Cardiac fibroblast (primary cell): ENCODE results near the gene THBD.

Experiments used
- DNase-seq, 2 donors: peaks; one replicate each; pipeline versions ENCODE4 v3.0.0 to v3.0.0-alpha.2; 2010; ENCODE audit warnings: low read depth in 2 of 2
- H3K4me3 ChIP-seq, 2 donors: replicated peaks in 1 of 2; 1 replicate in 1 of 2; 2 replicates in 1 of 2; pipeline ENCODE4 v1.5.1; 2011; ENCODE audit warnings: low read depth in 2 of 2, low read length in 2 of 2, mild to moderate bottlenecking in 2 of 2, moderate library complexity in 1 of 2
- CTCF ChIP-seq: IDR thresholded peaks from one replicate; pipeline ENCODE4 v1.5.1; 2011; ENCODE audit warnings: low read depth, mild to moderate bottlenecking, low read length, inconsistent platforms

THBD gene

GRCh38 chr20:23049201-23050075 lies at the start of gene THBD:
Gene THBD, minus strand, starts transcription at chr20:23049672. Its CDS starts 168 bp downstream, at chr20:23049504.
- peak within 1 kb of the TSS; percentile 51 to 56 for H3K4me3 ChIP-seq
- peak; percentile 65 to 70 for DNase-seq
- no peak for TF ChIP-seq CTCF

GRCh38 chr20:23097636-23098580 lies 48.4 kb upstream of the THBD start:
- no peak for TF ChIP-seq CTCF
- no peak for DNase-seq
- H3K4me3 ChIP-seq, result no peak overlapping the region

GRCh38 chr20:23096986-23097520 lies 47.6 kb upstream of the THBD start:
- no peak for TF ChIP-seq CTCF
- no peak overlapping the region for H3K4me3 ChIP-seq
- no peak for DNase-seq

- TF ChIP-seq CTCF, result no peak
- DNase-seq, result no peak
- H3K4me3 ChIP-seq, result no peak overlapping the region
These were observed 46.6 kb upstream of the THBD start for GRCh38 chr20:23096097-23096496.

- no peak overlapping the region for H3K4me3 ChIP-seq
- DNase-seq, result no peak
- no peak for TF ChIP-seq CTCF
These were observed 46.0 kb upstream of the THBD start for GRCh38 chr20:23095499-23095898.

- H3K4me3 ChIP-seq, result no peak overlapping the region
- TF ChIP-seq CTCF, result no peak
- DNase-seq, result peak; percentile 64 to 69
These were observed 45.5 kb upstream of the THBD start for GRCh38 chr20:23094927-23095326.
